GM18526 (cell line): ENCODE data around the gene IFT122.

Source experiments
- POLR2A ChIP-seq: IDR thresholded peaks from 3 replicates; pipeline ENCODE4 v1.6.1; 2011; ENCODE audit not compliant: insufficient read length; ENCODE audit errors: extremely low read depth

Gene IFT122

GRCh38 chr3:129567176-129567705 is 127.2 kb downstream of the IFT122 start:
- no peak for TF ChIP-seq POLR2A

- TF ChIP-seq POLR2A = no peak
Observed at GRCh38 chr3:129567939-129568338, 127.9 kb downstream of the IFT122 start.

- TF ChIP-seq POLR2A = no peak
Observed at GRCh38 chr3:129569856-129570255, 129.8 kb downstream of the IFT122 start.
